Measurements from ENCODE around the gene FOXP1.

GRCh38 chr3:71087143-71088018 is 496.1 kb downstream of the FOXP1 start:
- no peak for TF ChIP-seq CTCF (IDR thresholded peaks at IDR 0.05)
- no peak for TF ChIP-seq POLR2A (IDR thresholded peaks at IDR 0.05)

Measured in uterus (tissue), 2 donors.